IMR-90 (cell line): ENCODE results near the gene SLC7A7. TPM values are rescaled to one million over a fixed set of nuclear protein-coding genes. Genes with fewer than 3 reads are reported as not detected.

ENCODE experiments used
- ATAC-seq: fragments of 200-7000 bp; cut with Tn5 transposase; 2 replicates; pipeline ENCODE4 v1.9.1; 2020; ENCODE audit warnings: low read depth, mild to moderate bottlenecking, moderate library complexity
- BruUV-seq: library from RNA; stranded (reverse); fragments of 400-500 nt; replicated peaks from 2 replicates; lab custom pipeline; 2021; lab: Mats Ljungman, UMichigan
- CTCF ChIA-PET: fragments of 300-600 bp; formaldehyde crosslinking; extraction: SDS; loops from one replicate; lab custom pipeline; 2021; ENCODE audit warnings: antibody characterized with exemption; lab: Yijun Ruan, JAX
- POLR2A ChIA-PET: fragments of 300-600 bp; sonication (Branson Sonifier 250); formaldehyde crosslinking; loops from one replicate; lab custom pipeline; 2022; ENCODE audit warnings: antibody characterized with exemption; ENCODE audit not compliant: unreplicated experiment; lab: Charles Lee
- DNase-seq: peaks from one replicate; pipeline ENCODE4 v3.0.0; 2013
- H2AFZ ChIP-seq: replicated peaks from 2 replicates; pipeline ENCODE3; 2013; ENCODE audit warnings: low read length, mild to moderate bottlenecking; ENCODE audit not compliant: poor library complexity
- H2AK5ac ChIP-seq: 2 replicates; pipeline ENCODE4 v1.6.1; 2013; ENCODE audit warnings: low read depth, low read length, inconsistent platforms
- H2AK9ac ChIP-seq: replicated peaks from 2 replicates; pipeline ENCODE3; 2013; ENCODE audit warnings: mild to moderate bottlenecking, low read depth, low read length, moderate library complexity; ENCODE audit not compliant: poor library complexity
- H2BK120ac ChIP-seq: 2 replicates; pipeline ENCODE4 v1.6.1; 2013; ENCODE audit warnings: low read depth, low read length, inconsistent platforms
- H2BK15ac ChIP-seq: 3 replicates; pipeline ENCODE4 v1.6.1; 2013; ENCODE audit warnings: low read depth, low read length, inconsistent platforms
- H2BK20ac ChIP-seq: 2 replicates; pipeline ENCODE4 v1.6.1; 2013; ENCODE audit warnings: low read depth, mild to moderate bottlenecking, inconsistent platforms, low read length, moderate library complexity
- H2BK5ac ChIP-seq: 2 replicates; pipeline ENCODE4 v1.6.1; 2013; ENCODE audit warnings: mild to moderate bottlenecking, low read depth, low read length, inconsistent platforms; ENCODE audit not compliant: poor library complexity, severe bottlenecking
- H3K14ac ChIP-seq: replicated peaks from 2 replicates; pipeline ENCODE4 v1.6.1; 2013; ENCODE audit warnings: low read depth, low read length, inconsistent platforms
- H3K18ac ChIP-seq: 2 replicates; pipeline ENCODE4 v1.6.1; 2013; ENCODE audit warnings: low read depth, low read length, control low read depth
- H3K23ac ChIP-seq: 2 replicates; pipeline ENCODE4 v1.6.1; 2013; ENCODE audit warnings: low read depth, low read length, inconsistent platforms
- H3K27ac ChIP-seq: 2 replicates; pipeline ENCODE4 v1.5.1; 2013; ENCODE audit warnings: mild to moderate bottlenecking, control low read depth, low read length; ENCODE audit not compliant: insufficient read depth
- H3K27me3 ChIP-seq: 2 replicates; pipeline ENCODE4 v1.6.1; 2013; ENCODE audit warnings: low read length; ENCODE audit not compliant: control insufficient read depth, insufficient read depth
- H3K36me3 ChIP-seq: 2 replicates; pipeline ENCODE4 v1.6.1; 2013; ENCODE audit warnings: low read length, mixed read lengths; ENCODE audit not compliant: control insufficient read depth, insufficient read depth
- H3K4ac ChIP-seq: 2 replicates; pipeline ENCODE4 v1.6.1; 2013; ENCODE audit warnings: low read depth, low read length, inconsistent platforms
- H3K4me1 ChIP-seq: 2 replicates; pipeline ENCODE4 v1.6.1; 2013; ENCODE audit warnings: low read length, mixed read lengths; ENCODE audit not compliant: control insufficient read depth, insufficient read depth
- H3K4me2 ChIP-seq: 2 replicates; pipeline ENCODE4 v1.6.1; 2013; ENCODE audit warnings: low read depth, mild to moderate bottlenecking, control low read depth, low read length, moderate library complexity
- H3K4me3 ChIP-seq: 2 replicates; pipeline ENCODE4 v1.5.1; 2013; ENCODE audit warnings: low read depth, mild to moderate bottlenecking, control low read depth, low read length, moderate library complexity; ENCODE audit not compliant: insufficient read depth
- H3K56ac ChIP-seq: 2 replicates; pipeline ENCODE4 v1.6.1; 2013; ENCODE audit warnings: low read length, inconsistent platforms; ENCODE audit not compliant: insufficient read depth; ENCODE audit errors: extremely low read depth
- H3K79me1 ChIP-seq, 2 experiments: 2 replicates each; pipeline ENCODE4 v1.6.1; 2013; ENCODE audit warnings: low read length in 2 of 2, inconsistent platforms in 1 of 2, low read depth in 1 of 2
- H3K9ac ChIP-seq: 2 replicates; pipeline ENCODE4 v1.6.1; 2013; ENCODE audit warnings: low read depth, low read length, control low read depth
- H3K9me1 ChIP-seq: 2 replicates; pipeline ENCODE4 v1.6.1; 2013; ENCODE audit warnings: low read length, inconsistent platforms; ENCODE audit not compliant: insufficient read depth
- H3K9me3 ChIP-seq: 2 replicates; pipeline ENCODE4 v1.6.1; 2013; ENCODE audit warnings: low read length; ENCODE audit not compliant: control insufficient read depth, insufficient read depth
- H4K20me1 ChIP-seq: 2 replicates; pipeline ENCODE4 v1.6.1; 2013; ENCODE audit warnings: low read length, inconsistent platforms; ENCODE audit not compliant: insufficient read depth
- H4K5ac ChIP-seq: 2 replicates; pipeline ENCODE4 v1.6.1; 2013; ENCODE audit warnings: mild to moderate bottlenecking, low read depth, low read length, control low read depth
- H4K8ac ChIP-seq, 2 experiments: 2 replicates each; pipeline ENCODE4 v1.6.1; 2013; ENCODE audit warnings: low read depth in 2 of 2, low read length in 2 of 2, control low read depth in 1 of 2, inconsistent platforms in 1 of 2
- H4K91ac ChIP-seq: 2 replicates; pipeline ENCODE4 v1.6.1; 2013; ENCODE audit warnings: low read depth, low read length, inconsistent platforms; ENCODE audit not compliant: insufficient read depth
- BHLHE40 ChIP-seq: fragments of 150-350 bp; IDR thresholded peaks from 2 replicates; pipeline ENCODE4 v1.6.1; 2016; ENCODE audit warnings: mild to moderate bottlenecking, low read depth, low read length
- CEBPB ChIP-seq: IDR thresholded peaks from 2 replicates; pipeline ENCODE4 v1.6.1; 2012; ENCODE audit warnings: low read depth, low read length, improper control_type of control experiment
- CHD1 ChIP-seq: IDR thresholded peaks from 2 replicates; pipeline ENCODE4 v1.6.1; 2012; ENCODE audit warnings: low read depth, low read length, improper control_type of control experiment
- CTCF ChIP-seq: conservative IDR thresholded peaks from 2 replicates; pipeline ENCODE4 v1.5.1; 2012; ENCODE audit warnings: mild to moderate bottlenecking, low read depth, low read length, improper control_type of control experiment
- ELK1 ChIP-seq: fragments of 150-350 bp; IDR thresholded peaks from 2 replicates; pipeline ENCODE4 v1.6.1; 2016; ENCODE audit warnings: low read depth, mild to moderate bottlenecking, low read length, moderate library complexity, borderline replicate concordance
- FOS ChIP-seq: fragments of 150-350 bp; IDR thresholded peaks from 2 replicates; pipeline ENCODE4 v1.6.1; 2016; ENCODE audit warnings: low read depth, low read length
- MAFK ChIP-seq: IDR thresholded peaks from 2 replicates; pipeline ENCODE4 v1.6.1; 2012; ENCODE audit warnings: low read depth, low read length, improper control_type of control experiment
- MAZ ChIP-seq: IDR thresholded peaks from 2 replicates; pipeline ENCODE4 v1.6.1; 2012; ENCODE audit warnings: low read depth, mild to moderate bottlenecking, low read length, improper control_type of control experiment, moderate library complexity, borderline replicate concordance
- MXI1 ChIP-seq: IDR thresholded peaks from 2 replicates; pipeline ENCODE4 v1.6.1; 2012; ENCODE audit warnings: low read depth, mild to moderate bottlenecking, low read length, moderate library complexity, borderline replicate concordance
- POLR2A ChIP-seq: IDR thresholded peaks from 2 replicates; pipeline ENCODE4 v1.6.1; 2012; ENCODE audit warnings: mild to moderate bottlenecking, low read depth, low read length
- RAD21 ChIP-seq: IDR thresholded peaks from 2 replicates; pipeline ENCODE4 v1.6.1; 2012; ENCODE audit warnings: low read length, improper control_type of control experiment
- RCOR1 ChIP-seq: IDR thresholded peaks from 2 replicates; pipeline ENCODE4 v1.6.1; 2012; ENCODE audit warnings: mild to moderate bottlenecking, low read length, improper control_type of control experiment; ENCODE audit not compliant: insufficient replicate concordance
- RFX5 ChIP-seq: IDR thresholded peaks from 2 replicates; pipeline ENCODE4 v1.8.0; 2012; ENCODE audit warnings: low read depth, mild to moderate bottlenecking, low read length, moderate library complexity
- USF2 ChIP-seq: fragments of 150-350 bp; IDR thresholded peaks from 2 replicates; pipeline ENCODE4 v1.6.1; 2017; ENCODE audit warnings: mild to moderate bottlenecking, antibody characterized with exemption, low read length, low read depth
- WGBS, 2 experiments: methylation state at CpG; one replicate each; pipeline versions ENCODE4 v1.1.5 to v1.1.7; 2013; ENCODE audit warnings: missing lambda C conversion rate in 2 of 2; ENCODE audit not compliant: insufficient read length in 1 of 2; ENCODE audit errors: extremely low coverage in 2 of 2; 5-methylcytosine and 5-hydroxymethylcytosine counted together
- dilution Hi-C: fragments of 300-500 bp; cut with HindIII; formaldehyde crosslinking; loops from one replicate; pipeline ENCODE4 v1.14.3; 2018; ENCODE audit warnings: low sequenced_read_pairs; ENCODE audit not compliant: unreplicated experiment
- in situ Hi-C: fragments of 300-500 bp; cut with MboI; formaldehyde crosslinking; loops from 3 replicates; pipeline ENCODE4 v1.14.3; 2019; ENCODE audit warnings: low sequenced_read_pairs, inconsistent platforms, mixed read lengths
- intact Hi-C: fragments of 100-400 bp; cut with micrococcal nuclease; formaldehyde crosslinking; loops from 2 replicates; pipeline ENCODE4 v1.10.0; 2022
- polyA plus RNA-seq, 3 experiments: library from polyadenylated mRNA; depleted of rRNA; stranded (reverse); fragments of >200 nt; gene quantifications; 2 replicates each; pipeline ENCODE4 v1.2.3, GENCODE V29; 2012; ENCODE audit warnings: low replicate concordance in 1 of 3
- total RNA-seq: library from RNA; depleted of rRNA; stranded (reverse); fragments of >200 nt; gene quantifications from 2 replicates; pipeline ENCODE4 v1.2.3, GENCODE V29; 2012

Gene SLC7A7
- total and polyA plus RNA-seq, 2 of the 4 experiments (the other 2 are of a cell fraction): 1.8 to 2.0 TPM

- peaks cover 15% of the 10 kb centered on the region for H3K9me1 ChIP-seq
- H2BK120ac ChIP-seq: no peak overlapping the region
- H2AK9ac ChIP-seq: no peak overlapping the region
- intact Hi-C loops: loop anchor here (5.0 kb wide), 1 partner anchor 468 kb away; no protein-coding TSS in a partner anchor
- no peak overlapping the region for H2BK15ac ChIP-seq
- no peak overlapping the region for H3K27ac ChIP-seq
- WGBS, 2 experiments: 67% methylated on average over 1 of the region's 8 CpGs; no CpG with 5 or more reads in 1 of the 2 experiments
- no peak overlapping the region for H2AFZ ChIP-seq
- POLR2A ChIA-PET: interaction anchor here (0.6 kb wide), 1 partner anchor 73 kb away, joined by 4 read pairs; no protein-coding TSS in a partner anchor
- no TSS peak for BruUV-seq
- ATAC-seq: no peak
- H3K79me1 ChIP-seq: peaks cover 0 to 16% of the 10 kb centered on the region in 2 experiments; a peak in 2 of 4 replicates
- no peaks in the 10 kb centered on the region for H3K27me3 ChIP-seq
- H3K4me3 ChIP-seq: no peak overlapping the region
- H3K18ac ChIP-seq: no peak overlapping the region
- no peak overlapping the region; the same call in 1 of the 2 replicates for H2AK5ac ChIP-seq
- no peaks in the 10 kb centered on the region for H3K36me3 ChIP-seq
- no peak overlapping the region for H4K8ac ChIP-seq
- no peak overlapping the region for H4K5ac ChIP-seq
- no peak overlapping the region for H3K23ac ChIP-seq
- no peak overlapping the region for H3K4ac ChIP-seq
- no peak overlapping the region for H2BK5ac ChIP-seq
- H3K56ac ChIP-seq: no peak overlapping the region
- no peak overlapping the region for H3K4me2 ChIP-seq
- H3K4me1 ChIP-seq: peaks cover 18% of the 10 kb centered on the region
- H2BK20ac ChIP-seq: no peak overlapping the region
- CTCF ChIA-PET: interaction anchor here (1.0 to 6.8 kb wide), 4 partner anchors 18 to 298 kb away, joined by 4 to 60 read pairs (median 6); no protein-coding TSS in a partner anchor
- H3K9ac ChIP-seq: no peak overlapping the region
- H3K14ac ChIP-seq: no peak overlapping the region
- no peak for DNase-seq
- dilution Hi-C loops: no loop called here
- in situ Hi-C loops: loop anchor here (5.0 to 25.0 kb wide), 2 partner anchors 288 to 468 kb away; no protein-coding TSS in a partner anchor
- H4K91ac ChIP-seq: no peak overlapping the region
- H4K20me1 ChIP-seq: no peaks in the 10 kb centered on the region
- H3K9me3 ChIP-seq: peaks cover 2% of the 10 kb centered on the region
- TF ChIP-seq RFX5 (no peak), CEBPB (no peak), CTCF (no peak), POLR2A (no peak), RAD21 (no peak), MAFK (no peak), MXI1 (no peak), BHLHE40 (no peak), FOS (no peak), RCOR1 (no peak), MAZ (no peak), USF2 (no peak), CHD1 (no peak), ELK1 (no peak)
Measured at GRCh38 chr14:22854963-22855724, 39.9 kb upstream of the SLC7A7 start.
